ENCODE measurements around the gene HLA-DRB1. TPM values are rescaled to one million over a fixed set of nuclear protein-coding genes. Genes with fewer than 3 reads are reported as not detected.

The HLA-DRB1 gene
- total and polyA plus RNA-seq, 2 donors (not counting 3 experiments of a cell fraction or from before 2014, with no cell fraction given): not detected

- no peaks in the 10 kb centered on the region for H4K20me1 ChIP-seq (replicated peaks; ENCODE audit: control insufficient read depth, extremely low read depth, insufficient read depth, low read length)
- H3K9me3 ChIP-seq (replicated peaks; ENCODE audit: control insufficient read depth, insufficient read depth, low read length): no peaks in the 10 kb centered on the region
- TF ChIP-seq EZH2 (IDR thresholded peaks at IDR 0.05; ENCODE audit: borderline replicate concordance, low read depth, low read length, severe bottlenecking): no peak
- TF ChIP-seq MYC (IDR thresholded peaks at IDR 0.05; ENCODE audit: low read depth, low read length): no peak
- FAIRE-seq (no peak), DNase-seq (ENCODE audit: low read depth, low spot score) (no peak)
- no peak within 1 kb of the TSS for H2AFZ ChIP-seq (ENCODE audit: low read depth, low read length)
- H3K4me3 ChIP-seq (replicated peaks in 1 of 3; ENCODE audit: insufficient read depth in 1 of 3, low read depth in 1 of 3, low read length in 3 of 3): no peak within 1 kb of the TSS
- H3K4me1 ChIP-seq (ENCODE audit: control insufficient read depth, extremely low read depth, insufficient read depth, low read length): no peaks in the 10 kb centered on the region
- H3K9ac ChIP-seq (replicated peaks; ENCODE audit: extremely low read depth, insufficient read depth, low read length): no peak within 1 kb of the TSS
- no peaks in the 10 kb centered on the region for H3K27me3 ChIP-seq (ENCODE audit: control insufficient read depth in 2 of 2, insufficient read depth in 2 of 2, low read length in 2 of 2)
- intact Hi-C loops (cut with micrococcal nuclease) (no loop called here), dilution Hi-C loops (cut with MboI; ENCODE audit: extremely low pct_ligation_motif_present, low sequenced_read_pairs) (no loop called here)
- H3K79me2 ChIP-seq (ENCODE audit: control insufficient read depth, insufficient read depth, low read length): no peaks in the 10 kb centered on the region
- H3K36me3 ChIP-seq (ENCODE audit: control insufficient read depth in 2 of 2, extremely low read depth in 1 of 2, insufficient read depth in 2 of 2, low read length in 2 of 2): no peaks in the 10 kb centered on the region
- ChIA-PET POLR2A (no interaction called here), CTCF (no interaction called here)
- no peaks in the 10 kb centered on the region for H3K9me1 ChIP-seq (replicated peaks; ENCODE audit: control insufficient read depth, extremely low read depth, insufficient read depth, low read length)
- no peak within 1 kb of the TSS for H3K27ac ChIP-seq (ENCODE audit: insufficient read depth, low read depth, low read length)
- BruUV-seq (replicated peaks): no TSS peak
- H3K4me2 ChIP-seq (ENCODE audit: insufficient read depth, low read length): no peak within 1 kb of the TSS
Observed at GRCh38 chr6:32529697-32530430, 59.8 kb downstream of the HLA-DRB1 start, which contains the start of gene HLA-DRB5. Gene HLA-DRB5 (minus strand): TSS chr6:32530287. CDS start chr6:32530224, 63 bp downstream.

Small RNA genes within 50 kb of the gene (small RNA-seq; reads per million reads assigned to genes)
- not detected for gene RNU1-61P (ENCODE audit: insufficient read depth, insufficient read length, low read depth, low replicate concordance)

Other genes starting within 250 kb of the HLA-DRB1 start
- not detected in 2 replicates for gene TSBP1, start 217.9 kb downstream of the HLA-DRB1 start, total RNA-seq
- not detected in 2 replicates for gene TSBP1, start 217.9 kb downstream of the HLA-DRB1 start, polyA plus RNA-seq
- not detected in 2 replicates for gene BTNL2, start 182.7 kb downstream of the HLA-DRB1 start, total RNA-seq
- not detected in 2 replicates for gene BTNL2, start 182.7 kb downstream of the HLA-DRB1 start, polyA plus RNA-seq
- not detected in 2 replicates for gene HLA-DRA, start 150.0 kb downstream of the HLA-DRB1 start, total RNA-seq
- gene HLA-DRA, start 150.0 kb downstream of the HLA-DRB1 start, polyA plus RNA-seq: not detected in 2 replicates
- gene HLA-DRB5, start 59.6 kb downstream of the HLA-DRB1 start, total RNA-seq: not detected in 2 replicates
- not detected in 2 replicates for gene HLA-DRB5, start 59.6 kb downstream of the HLA-DRB1 start, polyA plus RNA-seq
- gene HLA-DQA1, start 47.6 kb upstream of the HLA-DRB1 start, total RNA-seq: not detected in 2 replicates
- gene HLA-DQA1, start 47.6 kb upstream of the HLA-DRB1 start, polyA plus RNA-seq: not detected in 2 replicates
- gene HLA-DQB1, start 76.8 kb upstream of the HLA-DRB1 start, total RNA-seq: not detected in 2 replicates
- gene HLA-DQB1, start 76.8 kb upstream of the HLA-DRB1 start, polyA plus RNA-seq: not detected in 2 replicates
- not detected in 2 replicates for gene HLA-DQA2, start 151.5 kb upstream of the HLA-DRB1 start, total RNA-seq
- gene HLA-DQA2, start 151.5 kb upstream of the HLA-DRB1 start, polyA plus RNA-seq: not detected in 2 replicates
- not detected in 2 replicates for gene HLA-DQB2, start 173.7 kb upstream of the HLA-DRB1 start, total RNA-seq
- not detected in 2 replicates for gene HLA-DQB2, start 173.7 kb upstream of the HLA-DRB1 start, polyA plus RNA-seq
- 0.44 and 0.46 TPM in 2 replicates for gene HLA-DOB, start 227.2 kb upstream of the HLA-DRB1 start, total RNA-seq
- 0.10 and 0.54 TPM in 2 replicates for gene HLA-DOB, start 227.2 kb upstream of the HLA-DRB1 start, polyA plus RNA-seq
- 49.7 and 57.8 TPM in 2 replicates for gene TAP2, start 248.9 kb upstream of the HLA-DRB1 start, total RNA-seq
- gene TAP2, start 248.9 kb upstream of the HLA-DRB1 start, polyA plus RNA-seq: 14.1 and 18.4 TPM in 2 replicates